NCI-H2029 (cell line): ENCODE results near the gene TMEM121.

Source experiments
- DNase-seq: peaks from one replicate; lab custom pipeline; 2025; lab: John Stamatoyannopoulos, UW

Gene TMEM121

GRCh38 chr14:105525861-105526775, at the start of gene TMEM121:
TSS of gene TMEM121 (plus strand) at chr14:105526583. CDS start at chr14:105528835, 2,252 bp downstream.
- DNase-seq = no peak

GRCh38 chr14:105476831-105477659, 49.3 kb upstream of the TMEM121 start:
- no peak for DNase-seq

DNA sequence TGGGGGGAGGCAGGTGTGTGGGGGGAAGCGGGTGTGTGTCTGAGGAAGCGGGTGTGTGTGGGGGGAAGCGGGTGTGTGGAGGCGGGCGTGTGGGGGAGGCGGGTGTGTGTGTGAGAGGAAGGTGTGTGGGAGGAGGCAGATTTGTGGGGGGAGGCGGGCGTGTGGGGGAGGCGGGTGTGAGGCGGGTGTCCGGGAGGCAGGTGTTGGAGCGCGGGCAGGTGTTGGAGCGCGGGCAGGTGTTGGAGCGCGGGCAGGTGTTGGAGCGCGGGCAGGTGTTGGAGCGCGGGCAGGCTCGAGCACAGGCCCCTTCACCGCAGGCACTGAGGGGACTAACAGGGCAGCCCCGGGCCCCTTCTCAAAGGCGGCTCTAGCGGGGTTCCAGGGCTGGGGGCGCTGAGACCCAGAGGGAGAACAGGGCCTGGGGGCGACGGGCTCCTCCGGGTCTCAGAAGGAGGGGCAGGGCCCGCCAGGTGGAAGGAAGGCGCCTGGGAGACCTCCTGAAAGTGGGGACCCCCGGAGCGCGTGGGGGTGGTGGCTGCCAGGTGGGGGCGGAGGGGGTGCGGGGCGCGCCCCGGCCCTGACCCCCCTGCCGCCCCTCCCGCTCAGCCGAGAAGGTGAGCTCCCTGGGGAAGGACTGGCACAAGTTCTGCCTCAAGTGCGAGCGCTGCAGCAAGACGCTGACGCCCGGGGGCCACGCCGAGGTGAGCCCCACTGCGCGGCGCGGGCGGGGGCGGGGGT, 48.6 kb upstream of the TMEM121 start:
- no peak for DNase-seq

GRCh38 chr14:105478398-105479251, 47.8 kb upstream of the TMEM121 start:
- DNase-seq = no peak

DNA sequence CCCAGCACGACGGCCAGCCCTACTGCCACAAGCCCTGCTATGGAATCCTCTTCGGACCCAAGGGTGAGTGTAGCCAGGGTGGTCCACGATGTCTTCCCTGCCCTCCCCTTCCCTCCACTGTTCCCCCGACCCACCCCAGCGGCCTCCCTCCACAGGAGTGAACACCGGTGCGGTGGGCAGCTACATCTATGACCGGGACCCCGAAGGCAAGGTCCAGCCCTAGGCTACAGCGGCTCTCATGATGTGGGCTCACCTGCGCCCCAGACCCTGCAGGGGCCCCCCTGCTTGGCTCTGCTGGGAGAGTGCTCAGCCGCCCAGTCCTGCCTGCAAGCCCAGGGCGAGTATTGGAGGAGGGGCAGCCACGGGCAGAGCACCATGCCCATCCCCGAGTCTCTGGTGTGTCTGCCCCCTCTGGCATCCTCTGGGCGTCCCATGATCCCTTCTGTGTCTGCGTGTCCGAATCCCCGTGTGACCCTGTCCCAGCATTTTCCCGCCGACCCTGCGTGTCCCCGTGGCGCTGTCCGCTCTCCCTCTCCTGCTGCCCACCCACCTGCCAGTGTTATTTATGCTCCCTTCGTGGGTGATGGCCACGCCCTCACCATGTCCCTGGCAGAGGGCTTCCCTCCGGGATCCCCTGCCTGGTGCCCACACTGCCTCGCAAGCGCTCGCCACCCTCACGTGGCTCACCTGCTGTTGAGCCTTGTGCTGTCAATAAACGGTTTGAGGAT, 46.8 kb upstream of the TMEM121 start:
- DNase-seq = no peak

DNA sequence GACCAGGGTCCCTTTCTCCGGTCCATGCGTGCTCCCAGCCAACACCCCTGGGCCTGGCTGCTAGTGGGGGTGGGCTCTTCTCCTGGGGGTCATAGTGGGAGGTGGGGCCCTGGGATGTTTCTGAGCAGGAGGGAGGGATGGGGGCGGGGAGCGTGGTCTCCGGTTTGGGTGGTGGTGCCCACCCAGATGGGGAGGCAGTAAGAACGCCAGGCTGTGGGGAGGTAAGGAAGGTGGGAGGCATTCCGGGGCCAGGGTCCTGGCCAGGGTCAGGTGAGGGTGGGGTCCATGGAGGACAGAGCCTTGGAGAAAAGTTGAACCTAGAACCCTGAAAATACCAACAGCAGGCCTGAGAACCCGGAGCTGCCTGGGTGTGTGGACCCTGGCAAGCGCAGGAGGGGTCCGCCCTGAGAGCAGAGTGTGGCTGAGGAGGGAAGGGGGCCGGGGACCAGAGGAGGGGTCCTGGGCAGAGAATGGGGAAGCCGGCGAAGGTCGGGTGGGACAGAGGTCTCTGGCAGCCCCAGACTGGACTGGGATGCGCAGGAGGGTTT, 46.1 kb upstream of the TMEM121 start:
- no peak for DNase-seq

- DNase-seq = peak; percentile 80
These were observed 45.3 kb upstream of the TMEM121 start for GRCh38 chr14:105480807-105481801.

- peak; percentile 84 for DNase-seq
These were observed 44.4 kb upstream of the TMEM121 start for GRCh38 chr14:105481886-105482457.

DNA sequence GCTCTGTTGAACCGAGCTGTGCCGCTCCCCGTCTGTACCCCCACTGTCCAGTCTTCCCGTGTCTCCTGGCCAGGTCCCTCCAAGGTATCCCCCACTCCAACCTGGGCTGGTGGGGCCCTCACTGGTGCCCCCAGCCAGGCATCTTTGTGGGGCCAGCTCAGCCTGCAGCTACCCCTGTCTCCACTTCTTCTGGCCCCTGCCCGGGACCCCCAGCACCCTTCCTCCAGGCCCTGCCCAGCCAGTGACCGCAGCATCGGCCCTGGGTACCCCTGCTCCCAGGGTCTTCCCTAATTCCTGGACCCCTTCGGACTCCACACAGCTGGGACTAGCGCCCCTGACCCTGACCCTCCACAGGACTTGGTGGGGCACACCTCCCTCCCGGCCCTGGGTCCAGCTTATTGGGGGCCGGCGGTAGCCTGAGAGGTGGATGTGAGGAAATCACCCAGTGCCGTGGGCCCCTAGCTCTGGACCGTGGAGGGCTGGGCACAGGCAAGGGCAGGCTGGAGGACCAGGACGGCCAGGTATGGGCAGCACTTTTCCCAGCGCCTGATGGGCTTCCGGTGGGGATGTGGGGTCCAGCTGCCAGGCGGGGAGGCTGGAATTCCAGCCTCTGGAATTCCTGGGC, 43.8 kb upstream of the TMEM121 start:
- DNase-seq = no peak

DNA sequence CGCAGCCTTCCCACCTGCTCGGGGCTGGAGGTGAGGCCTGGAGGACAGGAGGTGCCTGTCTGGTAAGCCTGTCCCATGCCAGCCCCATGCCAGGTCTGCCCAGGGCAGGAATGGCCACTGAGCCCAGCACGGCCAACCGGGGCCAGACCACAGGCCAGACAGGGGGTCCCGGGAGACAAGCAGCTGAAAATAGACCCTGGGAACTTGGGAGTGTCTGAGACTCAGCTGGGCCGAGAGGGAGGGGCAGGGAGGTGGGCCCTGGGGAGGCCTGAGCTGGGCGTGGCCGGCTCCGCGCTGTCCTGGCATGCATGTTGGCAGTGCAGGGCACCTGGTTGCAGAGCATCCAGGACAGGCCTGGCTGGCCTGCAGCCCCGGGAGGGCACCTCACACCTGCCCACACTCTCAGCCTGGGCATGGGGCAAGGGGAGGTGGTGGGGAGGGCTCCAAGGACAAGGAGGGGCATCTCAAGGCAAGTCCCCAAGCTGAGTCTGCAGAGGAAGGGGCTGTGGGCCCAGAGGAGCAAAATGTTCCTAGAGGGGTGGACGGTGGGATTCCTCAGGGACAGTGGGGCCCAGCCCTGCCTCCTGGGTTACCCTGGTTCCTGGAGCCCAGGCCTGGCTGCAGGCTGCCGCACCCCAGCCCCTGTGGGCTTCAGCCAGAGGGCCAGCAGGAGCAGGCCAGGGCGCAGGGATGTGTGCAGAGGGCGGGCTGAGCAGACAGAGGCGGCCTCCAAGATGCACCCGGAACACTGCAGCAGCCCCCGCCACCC, 42.9 kb upstream of the TMEM121 start:
- DNase-seq = no peak

- no peak for DNase-seq
These were observed 42.0 kb upstream of the TMEM121 start for GRCh38 chr14:105484069-105484996.

DNA sequence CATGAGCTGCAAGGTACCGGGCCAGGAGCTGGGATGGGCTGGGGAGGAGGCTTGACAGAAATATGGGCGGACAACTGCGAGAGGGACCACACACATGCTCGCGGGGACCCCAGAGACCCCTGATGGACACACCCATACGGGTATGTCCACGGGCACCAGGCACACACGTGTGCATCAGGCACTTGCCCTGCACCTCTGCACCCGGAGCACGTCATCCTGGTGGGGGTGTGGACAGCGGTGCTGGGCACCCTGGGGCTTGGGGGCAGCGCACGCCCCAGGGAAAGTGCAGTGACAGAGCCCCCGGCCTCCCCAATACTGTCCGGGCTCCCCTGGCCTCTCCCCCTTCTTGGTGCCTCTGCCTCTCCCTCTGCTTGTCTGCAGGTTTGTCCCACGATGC, 41.4 kb upstream of the TMEM121 start:
- no peak for DNase-seq

GRCh38 chr14:105485739-105486162, 40.6 kb upstream of the TMEM121 start:
- DNase-seq = no peak

GRCh38 chr14:105486163-105486973, 40.0 kb upstream of the TMEM121 start, which contains the start of gene CRIP1:
TSS of gene CRIP1 (plus strand) at chr14:105486886. CDS start at chr14:105487260, 374 bp downstream.
- no peak for DNase-seq

DNA sequence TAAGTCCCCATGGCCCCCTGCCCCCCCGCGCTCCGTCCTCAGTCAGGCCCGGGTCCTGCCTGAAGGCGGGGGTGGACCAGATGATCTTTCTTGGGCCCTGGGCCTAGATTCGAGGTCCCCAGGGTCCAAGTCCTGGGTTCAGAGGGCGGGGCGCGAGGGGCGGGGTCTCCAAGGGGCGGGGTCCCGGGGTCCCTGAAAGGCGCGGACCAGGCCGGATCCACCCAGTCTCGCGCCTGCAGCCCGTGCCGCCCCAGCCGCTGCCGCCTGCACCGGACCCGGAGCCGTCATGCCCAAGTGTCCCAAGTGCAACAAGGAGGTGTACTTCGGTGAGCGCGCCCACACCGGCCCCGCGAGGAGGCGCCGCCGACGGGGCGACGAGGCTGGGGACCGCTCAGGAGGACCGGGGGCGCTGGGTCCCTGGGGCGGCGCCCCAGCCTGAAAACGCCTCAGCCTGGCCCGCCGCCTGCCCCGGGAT, 39.4 kb upstream of the TMEM121 start:
- no peak for DNase-seq
